ENCODE data around the gene NIPA2. TPM values are rescaled to one million over a fixed set of nuclear protein-coding genes. Genes with fewer than 3 reads are reported as not detected.

Gene NIPA2
- total and polyA plus RNA-seq, 4 donors = 11.7 to 31.6 (median 20.9) TPM

Other genes with a start within 250 kb of the NIPA2 start
- 1 to 10 TPM; 3.8 to 8.8 TPM for gene NIPA1, start 52.0 kb upstream of the NIPA2 start, total RNA-seq
- 1 to 10 TPM; 2.7 to 3.8 TPM for gene NIPA1, start 52.0 kb upstream of the NIPA2 start, polyA plus RNA-seq
- gene CYFIP1, start 141.7 kb downstream of the NIPA2 start, total RNA-seq = 10 to 100 TPM; 47.3 to 48.3 TPM
- gene CYFIP1, start 141.7 kb downstream of the NIPA2 start, polyA plus RNA-seq = 10 to 100 TPM; 13.5 to 29.3 TPM
- gene TUBGCP5, start 200.9 kb downstream of the NIPA2 start, total RNA-seq = 10 to 100 TPM in 1 of 2 donors, 1 to 10 TPM in 1; 7.3 to 17.3 TPM
- 1 to 10 TPM; 5.5 to 7.6 TPM for gene TUBGCP5, start 200.9 kb downstream of the NIPA2 start, polyA plus RNA-seq